CD4-positive, alpha-beta T cell treated with Interleukin-2 at 100 ng/mL for 4 hours (primary cell): ENCODE data around the gene AMFR.
A peak's percentile ranks its signal among the peaks of the same experiment; 100 is the strongest.

Source experiments
- DNase-seq: peaks from one replicate; pipeline ENCODE4 v3.0.0-alpha.2; 2020; ENCODE audit warnings: low spot score

AMFR gene

DNA sequence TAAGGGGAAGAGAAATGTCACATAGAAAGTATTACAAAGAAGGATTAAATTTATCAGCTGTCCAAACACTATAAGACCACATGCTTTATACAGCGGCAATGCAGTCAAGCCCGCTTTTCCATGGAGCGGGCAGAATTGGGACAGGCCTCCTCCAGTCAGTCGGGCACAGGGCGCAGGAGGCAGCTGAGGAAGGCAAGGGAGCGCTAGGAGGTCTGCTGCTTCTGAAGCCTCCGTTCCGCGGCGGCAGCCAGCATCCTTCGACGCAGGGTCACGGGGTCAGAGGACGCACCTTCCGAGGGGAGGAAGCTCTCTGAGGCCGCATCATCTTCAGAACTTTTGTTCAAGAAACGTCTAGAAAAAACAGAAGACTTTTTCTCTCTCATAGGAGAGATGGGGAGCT lies 62.6 kb downstream of the AMFR start:
- no peak for DNase-seq

DNA sequence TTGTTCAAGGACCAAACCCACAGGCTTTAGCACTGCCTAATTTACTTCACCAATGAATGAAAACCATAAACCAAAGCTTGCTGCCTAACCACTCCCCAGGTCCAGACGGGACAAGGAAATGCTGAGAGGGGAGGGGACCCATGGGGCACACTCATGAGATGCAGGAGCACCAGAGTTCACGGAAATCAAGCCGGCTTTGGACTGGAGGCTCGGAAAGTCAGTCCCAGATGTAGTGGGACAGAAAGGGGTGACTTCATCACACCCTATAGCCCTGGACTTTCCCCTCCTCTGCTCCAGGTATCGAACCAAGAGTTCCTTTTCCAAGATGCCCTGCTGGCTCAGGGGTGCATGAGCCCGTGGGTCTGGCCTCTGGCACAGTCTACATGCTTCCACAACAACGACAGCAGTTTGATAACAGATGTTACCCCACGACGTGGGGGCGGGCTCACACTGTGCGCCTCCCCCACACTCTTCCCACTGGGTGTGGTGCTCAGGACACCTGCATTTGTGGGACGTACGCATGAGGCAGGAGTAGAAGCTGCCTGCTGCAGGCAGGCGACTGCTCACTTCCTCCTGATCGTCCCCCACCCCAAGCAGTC lies 63.2 kb downstream of the AMFR start:
- no peak for DNase-seq

DNA sequence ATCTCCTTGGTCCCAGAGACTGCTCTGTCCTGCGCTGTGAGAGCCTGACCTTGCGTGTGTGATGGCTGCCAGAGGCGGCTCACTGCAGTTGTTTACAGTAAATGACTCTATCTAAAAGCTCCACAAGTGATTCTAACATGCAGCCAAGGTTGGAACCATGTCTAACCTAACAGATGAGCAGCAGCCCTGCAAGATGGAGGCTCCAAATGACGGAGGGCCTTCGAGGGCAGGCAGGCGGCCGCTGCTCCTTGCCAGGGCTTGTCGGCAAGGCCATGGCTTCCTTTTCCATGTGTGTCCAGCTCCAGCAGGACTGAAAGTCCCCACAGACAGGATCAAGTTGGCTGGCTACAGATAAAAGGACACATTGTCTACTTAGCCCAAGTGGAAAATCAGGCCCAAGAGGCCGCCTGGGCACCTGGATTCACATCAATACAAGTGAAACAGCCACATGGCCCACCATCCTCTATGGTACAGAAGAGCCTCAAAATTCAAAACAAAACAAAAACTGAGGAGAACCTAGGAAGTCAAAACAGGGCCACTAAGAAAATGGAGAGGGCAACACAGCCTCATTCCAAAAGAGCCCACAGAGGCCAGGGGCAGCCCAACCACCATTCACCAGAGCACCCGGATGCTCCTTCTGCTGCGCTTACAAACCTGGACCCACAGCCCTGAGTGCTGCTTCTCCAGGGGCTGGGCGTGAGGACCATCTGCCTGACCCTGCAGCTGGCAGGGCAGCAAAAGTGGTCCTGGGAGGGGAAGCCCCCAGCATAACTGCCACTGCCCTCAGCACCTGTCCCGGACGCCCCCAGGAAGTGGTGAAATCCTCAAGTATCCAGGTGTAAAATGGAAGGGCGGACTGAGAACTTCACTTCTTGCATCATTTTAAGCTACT lies 65.0 kb downstream of the AMFR start:
- no peak for DNase-seq

DNA sequence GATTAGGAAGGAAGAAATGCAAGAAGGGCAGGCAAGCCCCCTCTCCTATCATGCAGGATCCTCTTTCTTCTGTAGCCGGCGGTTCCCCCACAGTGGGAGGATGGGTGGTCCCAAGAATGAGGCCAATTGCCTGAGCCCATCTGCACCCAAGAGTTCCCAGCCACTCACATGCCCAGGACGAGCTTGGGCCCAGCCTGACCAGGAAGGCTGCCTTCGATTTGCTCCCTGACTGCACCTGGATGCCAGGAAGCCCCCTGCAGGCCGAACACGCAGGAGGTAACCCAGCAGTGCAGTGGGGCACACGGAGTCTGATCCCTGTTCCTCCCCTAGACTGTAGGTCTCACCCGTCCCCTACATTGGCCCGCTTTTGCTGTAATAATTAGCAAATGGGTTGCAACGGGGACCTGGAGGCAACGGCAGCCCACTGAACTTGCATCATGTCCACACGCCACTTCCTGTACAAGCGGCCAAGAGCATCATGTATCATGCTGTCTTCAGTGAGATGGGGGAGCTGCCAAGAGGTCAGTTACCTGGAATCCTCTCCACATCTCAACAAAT lies 67.5 kb downstream of the AMFR start:
- no peak for DNase-seq

DNA sequence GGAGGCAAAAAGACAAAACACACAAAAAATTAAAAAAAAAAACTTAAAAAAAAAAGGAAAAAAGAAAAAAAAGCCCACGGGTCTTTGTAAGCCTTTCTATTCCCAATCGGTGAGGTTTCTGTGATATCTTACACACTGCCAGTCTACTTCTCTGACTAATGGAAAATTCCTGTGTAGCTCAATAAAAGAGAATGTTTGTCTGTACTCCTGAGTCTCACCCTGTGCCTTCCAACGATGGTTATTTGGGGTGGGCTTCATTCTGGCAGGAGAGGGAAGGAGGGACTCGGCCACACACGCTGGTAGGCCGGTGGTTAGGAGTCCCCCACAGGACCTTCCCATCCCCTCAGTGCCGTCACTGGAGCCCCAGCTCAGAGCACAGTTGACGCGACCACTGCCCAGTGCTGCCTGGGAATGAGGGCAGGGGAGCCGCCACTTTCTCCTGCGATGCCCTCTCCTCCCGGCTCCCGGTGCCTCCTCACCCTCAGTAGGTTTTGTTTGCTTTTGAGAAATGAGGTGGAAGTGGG lies 68.0 kb downstream of the AMFR start:
- DNase-seq, result no peak

DNA sequence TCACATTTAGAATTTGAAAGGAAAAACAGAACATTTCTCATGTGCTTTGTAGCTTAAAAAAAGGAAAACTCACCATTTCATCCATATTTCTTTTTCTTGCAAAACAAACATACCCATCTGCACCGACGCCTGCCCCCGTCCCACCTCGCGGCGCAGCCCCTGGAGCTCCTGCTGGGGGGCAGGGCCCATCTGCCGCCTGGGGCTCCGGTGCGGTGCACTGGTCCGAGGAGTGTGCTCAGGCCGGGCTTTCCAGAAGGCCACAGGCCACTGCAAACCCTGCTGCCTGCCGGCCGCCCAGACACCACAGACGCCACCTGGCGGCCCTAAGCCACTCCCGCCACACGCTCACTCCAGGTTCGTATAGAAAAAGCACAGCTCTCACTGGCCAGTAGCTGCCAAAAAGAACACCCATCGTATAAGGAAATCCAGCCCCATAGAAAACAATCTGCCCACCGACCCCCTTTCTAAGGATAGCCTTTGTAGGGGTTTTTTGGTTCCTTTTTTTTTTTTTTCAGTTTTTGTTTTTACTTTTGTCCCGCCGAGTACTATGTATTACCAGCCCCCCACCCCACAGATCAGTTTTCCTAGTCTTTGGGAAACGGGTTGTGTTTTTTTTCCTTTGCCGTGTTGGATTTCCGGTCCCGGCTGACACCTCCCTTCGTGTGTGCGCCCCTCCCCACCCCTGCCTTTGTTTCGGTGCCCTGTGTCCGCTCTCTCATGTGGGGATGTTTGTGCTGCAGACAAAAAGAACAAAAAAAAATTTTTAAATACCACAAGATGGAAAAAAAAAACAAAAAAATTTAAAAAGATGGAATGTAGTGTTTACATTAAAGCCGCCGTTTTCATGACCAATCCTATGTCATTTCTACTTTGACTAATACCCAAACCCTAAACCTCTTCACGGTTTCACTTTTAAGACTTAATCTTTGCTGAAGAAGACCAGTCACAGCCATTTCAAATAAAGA lies 68.8 kb downstream of the AMFR start:
- peak; percentile 61 for DNase-seq

DNA sequence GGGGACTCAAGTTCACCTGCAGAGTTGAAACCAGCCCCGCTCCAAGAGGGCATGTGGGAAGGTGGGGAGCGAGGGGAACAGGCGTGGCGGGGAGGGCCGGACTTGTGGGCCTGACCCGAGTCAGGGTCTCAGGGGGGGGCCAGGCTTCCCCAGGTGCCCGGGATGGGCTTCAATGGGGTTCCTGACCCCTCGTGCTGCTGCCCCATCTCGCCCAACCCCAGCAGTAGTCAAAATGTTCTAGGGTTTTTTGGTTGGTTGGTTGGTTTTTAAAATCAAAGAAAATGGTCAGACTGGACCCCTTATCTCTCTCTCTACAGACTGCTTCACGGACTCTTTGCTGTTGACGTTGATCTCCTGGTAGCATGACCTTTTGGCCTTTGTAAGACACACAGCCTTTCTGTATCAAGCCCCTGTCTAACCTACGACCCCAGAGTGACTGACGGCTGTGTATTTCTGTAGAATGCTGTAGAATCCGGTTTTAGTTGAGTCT lies 69.5 kb downstream of the AMFR start:
- DNase-seq, result no peak

DNA sequence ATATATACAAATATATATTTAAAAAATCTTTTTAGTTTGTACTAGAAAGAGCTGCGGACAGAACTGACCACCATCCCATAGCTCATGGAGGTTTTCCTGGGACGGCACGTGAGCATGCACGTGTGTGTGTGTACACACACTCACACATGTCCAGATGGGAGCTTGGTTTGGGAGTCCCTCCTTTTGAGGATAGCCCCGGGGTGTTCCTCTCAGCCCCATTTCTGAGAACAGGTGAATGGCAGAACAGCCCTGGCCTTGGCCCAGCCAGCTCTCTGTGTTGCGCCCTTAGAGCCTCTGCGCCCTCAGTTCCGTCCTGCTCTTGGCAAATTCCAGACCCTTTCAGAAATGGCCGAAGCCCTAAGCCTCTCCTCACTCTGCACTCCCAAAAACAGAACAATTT lies 70.1 kb downstream of the AMFR start:
- DNase-seq, result no peak

DNA sequence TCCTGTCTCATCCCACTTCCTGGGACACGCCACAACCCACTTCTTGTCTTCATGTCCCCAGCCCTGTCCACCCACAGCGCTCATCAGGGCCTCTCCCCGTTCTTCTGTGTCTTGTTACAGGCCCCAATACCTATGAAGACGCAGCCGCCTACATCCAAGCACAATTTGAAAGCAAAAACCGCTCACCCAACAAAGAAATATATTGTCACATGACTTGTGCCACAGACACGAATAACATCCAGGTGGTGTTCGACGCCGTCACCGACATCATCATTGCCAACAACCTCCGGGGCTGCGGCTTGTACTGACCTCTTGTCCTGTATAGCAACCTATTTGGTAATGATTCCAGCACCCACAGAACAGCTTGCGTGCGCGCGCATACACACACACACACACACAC lies 70.6 kb downstream of the AMFR start:
- no peak for DNase-seq

DNA sequence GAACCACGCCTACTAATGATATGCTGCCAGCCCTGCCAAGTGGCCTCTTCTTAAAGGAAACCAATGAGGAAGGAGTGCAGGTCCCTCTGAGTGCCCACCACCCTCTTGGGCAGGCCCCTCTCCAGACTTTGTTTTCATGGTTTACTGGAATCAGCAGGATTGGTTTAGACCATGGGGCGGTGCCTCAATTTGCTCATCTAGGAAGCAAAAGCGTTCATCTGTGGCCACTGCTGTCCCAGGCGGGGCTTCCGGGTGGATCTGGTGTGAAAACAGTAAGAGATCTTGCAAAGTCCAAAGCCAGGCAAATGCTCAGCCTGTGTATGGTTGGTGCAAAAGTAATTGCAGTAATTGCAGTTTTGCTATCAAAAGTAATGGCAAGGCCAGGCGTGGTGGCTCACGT lies 71.3 kb downstream of the AMFR start:
- no peak for DNase-seq

DNA sequence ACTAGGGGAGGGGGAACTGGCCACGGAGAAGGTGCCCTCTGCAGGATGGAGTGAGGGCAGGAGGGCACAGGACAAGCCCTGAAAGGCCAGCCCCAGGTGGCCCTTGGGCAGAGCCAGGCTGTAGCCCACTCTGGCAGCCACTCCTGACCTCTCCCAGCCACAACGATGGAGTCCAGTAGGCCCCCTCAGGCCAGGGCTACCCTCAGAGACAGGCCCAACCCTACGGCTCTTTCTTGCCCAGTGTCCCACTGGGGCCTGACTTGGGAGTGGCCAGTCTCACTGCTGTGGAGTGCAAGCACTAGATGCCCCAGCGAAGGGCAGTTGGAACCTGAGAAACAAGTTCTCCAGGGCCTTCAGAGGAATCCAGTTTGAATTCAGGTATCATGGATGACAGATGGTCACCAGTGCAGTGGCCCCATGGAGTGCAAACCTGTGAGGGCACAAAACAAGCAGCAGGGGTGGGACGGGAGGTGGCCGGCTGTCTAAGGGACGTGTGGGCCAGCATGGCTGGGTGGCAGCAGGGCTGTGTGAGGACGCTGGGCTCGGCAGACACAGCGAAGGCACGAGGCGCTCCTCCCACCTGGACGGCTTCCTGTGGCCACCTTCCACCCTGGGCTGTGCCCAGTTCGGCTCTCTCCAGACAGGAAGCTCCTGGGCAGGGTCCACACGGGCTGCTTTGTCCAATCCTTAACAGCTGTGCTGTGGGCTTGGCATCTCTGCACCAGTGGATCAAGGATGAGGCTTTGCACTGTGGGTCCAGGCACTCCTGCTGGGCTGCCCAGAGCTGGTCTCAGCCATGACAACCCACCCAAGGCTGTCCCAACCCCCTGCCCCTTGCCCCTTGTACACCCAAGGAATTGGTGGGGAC lies 72.1 kb downstream of the AMFR start:
- no peak for DNase-seq

DNA sequence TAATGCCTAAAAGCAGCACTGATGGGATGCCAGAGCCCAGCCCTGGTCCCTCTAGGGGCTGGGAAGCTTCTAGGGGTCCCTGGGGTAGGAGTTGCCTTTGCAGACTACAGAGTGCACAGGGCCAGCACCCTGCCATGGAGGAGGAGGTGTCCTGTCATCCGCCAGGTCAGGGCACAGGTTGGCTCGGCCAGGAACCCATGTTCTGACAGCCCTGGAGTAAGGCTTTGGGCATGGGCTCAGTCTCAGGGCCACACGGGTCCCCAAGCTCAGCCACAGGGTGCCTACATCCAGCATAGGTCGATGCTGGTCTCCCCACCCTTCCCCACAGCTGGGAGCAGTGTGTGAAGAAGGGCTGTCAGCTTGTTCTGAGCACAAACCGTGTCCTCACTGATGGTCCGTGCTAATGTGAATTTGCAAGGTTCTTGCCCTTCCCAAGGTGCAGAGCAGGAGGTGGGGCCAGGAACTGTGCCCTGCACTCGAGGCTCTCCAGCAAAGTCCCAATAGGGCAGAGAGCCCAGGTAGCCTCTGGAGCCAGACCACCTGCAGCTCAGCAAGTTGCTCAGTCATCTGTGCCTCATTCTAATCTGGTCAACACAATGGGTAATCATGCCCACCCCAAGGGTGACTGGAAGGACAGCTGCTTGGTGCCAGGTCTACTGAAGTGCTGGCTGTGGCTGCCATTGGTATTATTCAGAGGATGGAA lies 72.8 kb downstream of the AMFR start:
- DNase-seq, result no peak

DNA sequence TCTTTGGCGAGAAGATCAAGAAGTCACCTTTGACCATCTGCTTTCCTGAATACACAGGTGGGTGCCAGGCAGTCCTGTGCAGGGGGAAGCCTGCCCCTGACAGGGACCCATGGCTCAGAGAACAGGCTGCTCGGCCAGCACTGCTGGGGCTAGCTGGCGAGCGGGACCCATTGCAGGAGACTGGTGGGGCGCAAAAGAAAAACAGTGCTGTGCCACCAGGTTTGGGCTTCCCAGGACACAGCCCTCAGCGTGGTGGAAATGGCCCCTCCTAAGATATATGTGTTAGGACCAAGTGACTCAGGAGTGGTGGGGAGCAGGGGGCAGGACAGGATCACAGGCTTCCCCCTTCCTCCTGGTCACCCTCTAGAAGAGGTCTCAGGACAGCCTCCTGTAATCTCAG lies 73.9 kb downstream of the AMFR start:
- DNase-seq, result no peak

DNA sequence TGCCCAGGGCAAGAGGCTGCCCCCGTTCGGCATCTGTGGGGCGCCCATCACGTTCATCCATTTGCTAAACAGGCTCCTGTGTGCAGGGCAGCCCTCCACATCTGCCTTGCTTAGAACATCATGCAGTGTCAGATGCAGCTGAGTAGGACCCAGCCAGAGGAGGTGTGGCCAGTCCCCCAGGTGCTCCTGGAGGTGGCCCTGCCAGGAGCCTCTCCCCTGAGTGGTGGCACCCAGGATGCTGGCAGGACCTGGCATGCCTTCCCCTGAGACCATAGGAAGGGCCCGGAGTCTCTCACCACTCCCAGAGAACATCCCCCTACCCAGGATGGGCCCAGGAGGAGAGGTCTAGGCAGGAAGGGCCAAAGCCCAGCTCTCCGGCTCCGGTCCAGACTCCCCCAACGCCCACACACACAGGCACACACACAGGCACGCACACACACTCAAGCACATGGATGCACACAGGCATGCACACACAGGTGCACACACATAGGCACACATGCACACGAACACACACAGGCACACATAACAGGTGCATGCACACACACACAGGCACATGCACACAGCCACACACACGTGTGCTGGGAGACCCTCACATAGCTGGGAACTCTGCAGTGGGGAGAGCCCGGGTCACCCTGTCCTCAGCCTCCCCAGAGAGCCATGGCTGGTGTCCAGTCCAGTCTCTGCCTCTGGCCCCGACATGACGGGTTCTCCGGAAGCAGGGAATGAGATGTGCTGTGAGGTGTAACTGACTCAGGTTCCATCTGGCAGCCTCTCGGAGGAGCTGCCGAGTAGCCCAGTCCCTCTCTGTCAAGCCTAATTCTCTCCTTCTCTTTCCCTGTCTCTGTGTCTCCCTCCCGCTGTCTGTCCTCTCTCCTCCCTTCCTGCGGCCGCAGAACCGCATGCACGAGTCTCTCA lies 74.6 kb downstream of the AMFR start:
- DNase-seq, result no peak

DNA sequence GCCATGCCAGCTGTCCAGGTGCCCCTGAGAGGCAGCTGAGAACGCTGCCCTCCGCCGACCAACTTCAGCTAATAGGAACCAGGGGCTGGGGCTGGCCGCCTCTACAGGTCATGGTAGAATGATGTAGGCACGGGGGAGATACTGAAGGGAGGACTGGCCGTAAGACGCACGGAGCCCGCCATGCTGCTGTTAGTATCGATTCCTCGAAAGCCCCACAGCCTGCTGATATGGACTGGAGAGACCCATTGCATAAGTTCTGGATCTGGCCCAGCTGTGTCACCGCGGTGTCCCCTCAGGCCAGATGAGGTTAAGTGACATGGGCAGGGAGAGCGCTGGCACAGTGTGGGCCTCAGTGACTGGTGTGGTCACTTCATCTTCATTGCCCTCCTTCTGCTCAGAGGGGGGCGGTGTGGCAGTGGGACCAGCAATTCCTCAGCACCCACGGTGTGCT lies 75.6 kb downstream of the AMFR start:
- no peak for DNase-seq

DNA sequence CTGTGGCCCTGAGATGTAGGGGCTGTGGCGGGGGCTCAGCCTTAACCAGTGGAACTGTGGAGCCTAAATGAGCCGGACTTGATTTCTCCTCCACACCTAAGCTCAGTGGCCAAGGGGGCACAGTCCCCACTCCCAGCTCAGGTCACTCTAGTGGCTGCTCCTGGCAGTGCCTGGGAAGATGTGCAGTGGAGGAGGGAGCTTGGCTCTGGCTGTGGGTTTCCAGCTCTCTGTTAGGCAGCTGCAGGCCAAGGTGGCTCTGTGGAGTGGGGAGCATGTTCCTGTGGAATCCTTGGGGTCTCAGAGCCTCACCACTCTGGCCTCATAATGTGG lies 76.3 kb downstream of the AMFR start:
- no peak for DNase-seq

DNA sequence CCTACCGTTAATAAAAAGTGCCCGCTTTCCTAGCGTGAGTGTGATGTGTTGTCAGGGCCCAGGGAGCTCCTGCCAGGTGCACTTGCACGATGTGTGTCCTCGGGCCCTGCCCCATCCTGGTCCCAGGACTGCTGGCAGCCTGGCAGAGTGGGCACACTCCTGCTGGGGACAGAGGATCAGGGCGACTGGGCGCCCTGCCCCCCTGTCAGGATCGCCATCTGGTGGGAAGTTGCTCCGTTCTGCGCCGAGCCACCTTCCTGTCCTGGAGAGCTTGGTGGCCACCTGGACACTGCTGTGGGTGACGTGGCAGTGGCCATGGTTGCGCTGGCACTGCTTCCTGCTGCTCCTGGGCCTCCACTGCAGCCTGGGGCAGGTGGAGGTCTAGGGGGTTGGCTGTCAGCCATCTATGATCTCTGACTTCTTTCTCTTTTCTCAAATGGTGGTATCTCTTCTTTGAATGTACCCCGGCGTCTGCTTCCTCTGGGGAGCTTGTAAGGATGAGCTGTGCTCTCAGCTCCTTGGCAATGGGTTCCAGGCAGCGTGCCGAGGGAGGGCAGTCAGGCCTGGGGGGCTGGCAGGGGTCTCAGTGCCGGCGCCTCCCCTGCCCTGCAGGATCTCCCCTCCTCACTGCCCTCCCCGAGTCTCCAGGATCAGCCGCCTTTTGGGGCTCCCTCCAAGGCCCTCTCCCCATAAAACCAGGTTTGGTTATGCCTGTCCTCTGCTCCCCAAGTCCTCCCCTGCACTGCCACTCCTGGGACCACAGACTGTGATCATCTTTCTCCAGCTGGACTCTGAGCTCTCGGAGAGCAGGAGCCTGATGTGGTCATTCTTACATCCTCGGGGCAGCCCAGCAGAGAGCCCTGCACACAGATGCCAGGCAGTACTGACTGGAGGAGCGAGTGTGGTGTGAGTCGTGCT lies 76.9 kb downstream of the AMFR start:
- no peak for DNase-seq

DNA sequence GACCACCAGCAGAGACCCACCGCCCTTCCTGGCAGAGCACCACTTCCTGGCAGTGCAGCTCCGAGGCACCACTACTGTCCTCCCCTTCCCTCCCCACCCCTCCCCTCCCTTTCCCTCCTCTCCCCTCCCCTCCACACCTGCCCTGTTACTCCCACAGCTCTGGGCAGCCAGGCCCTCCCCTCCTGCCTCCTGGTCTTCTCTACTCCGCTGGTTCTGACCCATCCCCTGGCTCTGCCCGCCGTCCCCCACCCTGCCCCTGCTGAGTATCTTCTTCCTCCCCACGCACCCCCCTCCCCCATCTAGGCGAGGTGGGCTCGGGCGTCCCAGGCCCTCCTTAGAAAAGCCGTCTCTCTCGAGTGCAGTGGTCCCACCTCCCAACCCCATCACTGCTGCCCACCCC lies 77.7 kb downstream of the AMFR start:
- no peak for DNase-seq
